KMS-11 (cell line): ENCODE measurements around the gene USP17L26.
A peak's percentile ranks its signal among the peaks of the same experiment; 100 is the strongest.
"Not testable (repeated sequence)": the region's sequence is repeated elsewhere in the genome, so short reads cannot be mapped to it uniquely, and the experiment has no call there.

Experiments
- H2AFZ ChIP-seq: fragments of 200-600 bp; sonication (generic); 2 replicates; pipeline ENCODE4 v1.6.1; 2016; ENCODE audit warnings: antibody characterized with exemption, mixed run types, low read depth
- H3K27ac ChIP-seq: fragments of 200-600 bp; sonication (generic); 2 replicates; pipeline ENCODE4 v1.6.1; 2016; ENCODE audit warnings: mild to moderate bottlenecking, mixed run types
- H3K27me3 ChIP-seq: fragments of 200-600 bp; sonication (generic); 2 replicates; pipeline ENCODE4 v1.6.1; 2017; ENCODE audit warnings: mild to moderate bottlenecking, low read depth, mixed run types, moderate library complexity; ENCODE audit not compliant: insufficient read depth
- H3K36me3 ChIP-seq: fragments of 200-600 bp; sonication (generic); 2 replicates; pipeline ENCODE4 v1.6.1; 2017; ENCODE audit warnings: mild to moderate bottlenecking, mixed run types; ENCODE audit not compliant: insufficient read depth
- H3K4me1 ChIP-seq: fragments of 200-600 bp; sonication (generic); 2 replicates; pipeline ENCODE4 v1.6.1; 2016; ENCODE audit warnings: mild to moderate bottlenecking, low read depth, mixed run types; ENCODE audit not compliant: poor library complexity, severe bottlenecking
- H3K4me2 ChIP-seq: fragments of 200-600 bp; sonication (generic); 2 replicates; pipeline ENCODE4 v1.7.0; 2016; ENCODE audit warnings: mild to moderate bottlenecking, mixed run types
- H3K4me3 ChIP-seq: fragments of 200-600 bp; sonication (generic); IDR thresholded peaks from 2 replicates; pipeline ENCODE4 v1.6.1; 2017; ENCODE audit warnings: low read depth, low read length, mixed read lengths; ENCODE audit not compliant: insufficient read depth
- H3K79me2 ChIP-seq: fragments of 200-600 bp; sonication (generic); 2 replicates; pipeline ENCODE4 v1.6.1; 2016; ENCODE audit warnings: low read depth, mixed run types; ENCODE audit not compliant: insufficient read depth
- H3K9ac ChIP-seq: fragments of 200-600 bp; sonication (generic); 2 replicates; pipeline ENCODE4 v1.6.1; 2016; ENCODE audit warnings: mild to moderate bottlenecking, mixed run types
- H4K20me1 ChIP-seq: fragments of 200-600 bp; sonication (generic); 2 replicates; pipeline ENCODE4 v1.6.1; 2016; ENCODE audit warnings: mild to moderate bottlenecking, mixed run types; ENCODE audit not compliant: insufficient read depth
- CTCF ChIP-seq: fragments of 200-600 bp; sonication (generic); conservative IDR thresholded peaks from 2 replicates; pipeline ENCODE4 v1.6.1; 2017; ENCODE audit warnings: low read depth, mild to moderate bottlenecking, antibody characterized with exemption, low read length, moderate library complexity, mixed read lengths

Gene USP17L26

GRCh38 chr4:9379881-9380280, 45.4 kb downstream of the USP17L26 start:
- not testable (repeated sequence) for H4K20me1 ChIP-seq, H3K27ac ChIP-seq, H3K79me2 ChIP-seq, H3K4me3 ChIP-seq, H3K9ac ChIP-seq, H3K27me3 ChIP-seq, H2AFZ ChIP-seq, H3K36me3 ChIP-seq, H3K4me1 ChIP-seq, H3K4me2 ChIP-seq

- H2AFZ ChIP-seq, H3K4me1 ChIP-seq, H3K4me3 ChIP-seq, H3K27me3 ChIP-seq, H4K20me1 ChIP-seq, H3K4me2 ChIP-seq, H3K27ac ChIP-seq, H3K79me2 ChIP-seq, H3K9ac ChIP-seq, H3K36me3 ChIP-seq: not testable (repeated sequence)
- TF ChIP-seq CTCF = peak; percentile 37
Observed at GRCh38 chr4:9381012-9381534, 46.6 kb downstream of the USP17L26 start.

GRCh38 chr4:9384126-9384525, 49.7 kb downstream of the USP17L26 start:
- no peaks in the 10 kb centered on the region for H3K79me2 ChIP-seq
- H3K9ac ChIP-seq = no peak overlapping the region
- H3K4me1 ChIP-seq = no peaks in the 10 kb centered on the region
- H3K36me3 ChIP-seq = no peaks in the 10 kb centered on the region
- no peak overlapping the region for H3K4me3 ChIP-seq
- H2AFZ ChIP-seq = no peak overlapping the region
- H3K4me2 ChIP-seq = no peak overlapping the region
- no peak overlapping the region for H3K27ac ChIP-seq
- H3K27me3 ChIP-seq = no peaks in the 10 kb centered on the region
- no peaks in the 10 kb centered on the region for H4K20me1 ChIP-seq
- TF ChIP-seq CTCF = no peak
